ENCODE results near the gene MALAT1. TPM values are rescaled to one million over a fixed set of nuclear protein-coding genes. Genes with fewer than 3 reads are reported as not detected.

The MALAT1 gene
- polyA plus RNA-seq, 1 experiment: 924 TPM

- no peak for DNase-seq (ENCODE audit: low read depth)
- Histone ChIP-seq H3K36me3 (ENCODE audit: control insufficient read depth, insufficient read depth, low read length) (peaks cover 57% of the 10 kb centered on the region), H3K27me3 (ENCODE audit: control insufficient read depth, insufficient read depth, low read length) (no peaks in the 10 kb centered on the region), H3K4me3 (ENCODE audit: low read depth, low read length) (no peak overlapping the region)
- ChIA-PET POLR2A (no interaction called here), CTCF (interaction anchor here (0.6 to 5.7 kb wide), 6 partner anchors 9 to 61 kb away, joined by 3 to 134 read pairs (median 28); partner anchors contain the start of genes FAM89B, KCNK7, LTBP3 and ZNRD2)
- TF ChIP-seq CTCF (IDR thresholded peaks at IDR 0.05; ENCODE audit: insufficient read depth, low read depth, low read length): no peak
Observed at GRCh38 chr11:65542738-65543390, 44.0 kb downstream of the MALAT1 start.

GRCh38 chr11:65545853-65546216 lies 47.0 kb downstream of the MALAT1 start:
- CTCF ChIA-PET: interaction anchor here (1.2 kb wide), 1 partner anchor 24 kb away, joined by 3 read pairs; the partner anchor contains the start of gene ZNRD2
- Histone ChIP-seq H3K36me3 (ENCODE audit: control insufficient read depth, insufficient read depth, low read length) (peaks cover 54% of the 10 kb centered on the region), H3K4me3 (ENCODE audit: low read depth, low read length) (no peak overlapping the region), H3K27me3 (ENCODE audit: control insufficient read depth, insufficient read depth, low read length) (no peaks in the 10 kb centered on the region)
- POLR2A ChIA-PET: no interaction called here
- DNase-seq (ENCODE audit: low read depth): no peak
- TF ChIP-seq CTCF (IDR thresholded peaks at IDR 0.05; ENCODE audit: insufficient read depth, low read depth, low read length): no peak

GRCh38 chr11:65546217-65546958 lies 47.5 kb downstream of the MALAT1 start:
- Histone ChIP-seq H3K36me3 (ENCODE audit: control insufficient read depth, insufficient read depth, low read length) (peaks cover 59% of the 10 kb centered on the region), H3K4me3 (ENCODE audit: low read depth, low read length) (no peak overlapping the region), H3K27me3 (ENCODE audit: control insufficient read depth, insufficient read depth, low read length) (no peaks in the 10 kb centered on the region)
- ChIA-PET CTCF (interaction anchor here (1.2 kb wide), 1 partner anchor 24 kb away, joined by 3 read pairs; the partner anchor contains the start of gene ZNRD2), POLR2A (no interaction called here)
- no peak for DNase-seq (ENCODE audit: low read depth)
- TF ChIP-seq CTCF (IDR thresholded peaks at IDR 0.05; ENCODE audit: insufficient read depth, low read depth, low read length): no peak

GRCh38 chr11:65547446-65548125 lies 48.7 kb downstream of the MALAT1 start:
- no peak for DNase-seq (ENCODE audit: low read depth)
- POLR2A ChIA-PET: no interaction called here
- no peaks in the 10 kb centered on the region for H3K27me3 ChIP-seq (ENCODE audit: control insufficient read depth, insufficient read depth, low read length)
- CTCF ChIA-PET: interaction anchor here (1.3 kb wide), 1 partner anchor 46 kb away, joined by 3 read pairs; no protein-coding TSS in a partner anchor
- peaks cover 65% of the 10 kb centered on the region for H3K36me3 ChIP-seq (ENCODE audit: control insufficient read depth, insufficient read depth, low read length)
- no peak for TF ChIP-seq CTCF (IDR thresholded peaks at IDR 0.05; ENCODE audit: insufficient read depth, low read depth, low read length)
- no peak overlapping the region for H3K4me3 ChIP-seq (ENCODE audit: low read depth, low read length)

GRCh38 chr11:65548395-65548794 lies 49.5 kb downstream of the MALAT1 start:
- POLR2A ChIA-PET: no interaction called here
- DNase-seq (ENCODE audit: low read depth): no peak
- peaks cover 65% of the 10 kb centered on the region for H3K36me3 ChIP-seq (ENCODE audit: control insufficient read depth, insufficient read depth, low read length)
- H3K4me3 ChIP-seq (ENCODE audit: low read depth, low read length): no peak overlapping the region
- no peak for TF ChIP-seq CTCF (IDR thresholded peaks at IDR 0.05; ENCODE audit: insufficient read depth, low read depth, low read length)
- no peaks in the 10 kb centered on the region for H3K27me3 ChIP-seq (ENCODE audit: control insufficient read depth, insufficient read depth, low read length)
- CTCF ChIA-PET: interaction anchor here (0.6 to 1.3 kb wide), 2 partner anchors 28 to 45 kb away, joined by 3 read pairs; no protein-coding TSS in a partner anchor
